Stomach (tissue), 9 donors: ENCODE data around the gene PRR12. TPM values are rescaled to one million over a fixed set of nuclear protein-coding genes. Genes with fewer than 3 reads are reported as not detected.

Experiments used
- DNase-seq, 2 donors: peaks; one replicate each; pipeline versions ENCODE4 v3.0.0 to v3.0.0-alpha.2; 2013 to 2019
- H3K27ac ChIP-seq, 5 donors: fragments of 200-600 bp in 4 of 5; sonication (generic) in 4 of 5; one replicate each; pipeline ENCODE4 v1.5.1; 2013 to 2019; ENCODE audit warnings: mild to moderate bottlenecking in 1 of 5, moderate library complexity in 1 of 5
- H3K27me3 ChIP-seq, 3 donors: fragments of 200-600 bp; sonication (generic); one replicate each; pipeline ENCODE4 v1.5.1; 2017 to 2019; ENCODE audit warnings: mixed run types in 1 of 3
- H3K36me3 ChIP-seq, 4 donors: fragments of 200-600 bp; sonication (generic); 1 replicate in 3 of 4; 2 replicates in 1 of 4; pipeline ENCODE4 v1.5.1; 2016 to 2019
- H3K4me1 ChIP-seq, 4 donors: fragments of 200-600 bp; sonication (generic); one replicate each; pipeline ENCODE4 v1.5.1; 2016 to 2019
- H3K4me3 ChIP-seq, 4 donors: fragments of 200-600 bp; sonication (generic) in 3 of 4; one replicate each; pipeline ENCODE4 v1.5.1; 2016 to 2019; ENCODE audit warnings: mild to moderate bottlenecking in 1 of 4
- H3K9me3 ChIP-seq, 4 donors: fragments of 200-600 bp; sonication (generic); one replicate each; pipeline ENCODE4 v1.5.1; 2016 to 2019
- CTCF ChIP-seq, 7 experiments: fragments of 450-650 bp in 4 of 7; fragments of 200-600 bp in 3 of 7; sonication (generic) in 3 of 7; IDR thresholded peaks; one replicate each; pipeline ENCODE4 v1.5.1; 2016 to 2019; ENCODE audit warnings: antibody characterized with exemption in 7 of 7, control low read depth in 2 of 7, mild to moderate bottlenecking in 1 of 7
- EP300 ChIP-seq: sonication (generic); formaldehyde crosslinking; IDR thresholded peaks from one replicate; pipeline ENCODE4 v1.6.1; 2017; ENCODE audit warnings: antibody characterized with exemption
- POLR2A ChIP-seq, 4 donors: fragments of 450-650 bp; IDR thresholded peaks; one replicate each; pipeline ENCODE4 v1.6.1; 2016; ENCODE audit warnings: antibody characterized with exemption in 4 of 4, control low read depth in 2 of 4, mild to moderate bottlenecking in 1 of 4, moderate library complexity in 1 of 4
- POLR2AphosphoS5 ChIP-seq, 3 donors: sonication (generic); formaldehyde crosslinking; IDR thresholded peaks; one replicate each; pipeline ENCODE4 v1.6.1; 2016; ENCODE audit warnings: antibody characterized with exemption in 3 of 3
- WGBS, 5 donors: extraction: QIAGEN DNeasy Blood & Tissue Kit in 3 of 5; methylation state at CpG; one replicate each; pipeline versions ENCODE4 v1.1.5 to v1.1.7; 2013 to 2018; 5-methylcytosine and 5-hydroxymethylcytosine counted together
- intact Hi-C: fragments of 100-400 bp; cut with DNase I; formaldehyde crosslinking; loops from one replicate; pipeline ENCODE4 v1.15.1; 2023; ENCODE audit warnings: low total_unique reads
- polyA plus RNA-seq, 3 donors: library from polyadenylated mRNA; stranded (reverse); fragments of 200-250 nt; gene quantifications; one replicate each; pipeline ENCODE4 v1.2.3, GENCODE V29; 2013
- total RNA-seq, 5 donors: library from RNA; depleted of rRNA; stranded (reverse); fragments of >200 nt; gene quantifications; one replicate each; pipeline versions ENCODE4 v1.1.0 to v1.2.3, GENCODE V29; 2014 to 2016
- donor health status: healthy with polysubstance abuse.
- donor health status: Bipolar disorder and iron deficiency.
- donor health status: healthy.

PRR12 gene
- total and polyA plus RNA-seq, 8 donors = 3.1 to 88.3 (median 11.0) TPM

- 86 to 95% (median 92%) methylated on average over 3 to 12 of the region's 12 CpGs for WGBS, 5 donors
- TF ChIP-seq POLR2A (IDR thresholded peaks at IDR 0.05) (no peak), CTCF (IDR thresholded peaks at IDR 0.05) (no peak), EP300 (no peak), POLR2AphosphoS5 (IDR thresholded peaks at IDR 0.05) (no peak)
- H3K36me3 ChIP-seq = peaks cover 89 to 97% (median 94%) of the 10 kb centered on the region in 4 donors
Observed at GRCh38 chr19:49658566-49659442, 67.8 kb downstream of the PRR12 start.

GRCh38 chr19:49660338-49660961 is 69.5 kb downstream of the PRR12 start:
- Histone ChIP-seq H3K36me3 (peaks cover 74 to 80% (median 78%) of the 10 kb centered on the region in 4 donors), H3K4me3 (no peak overlapping the region), H3K27ac (no peak overlapping the region), H3K9me3 (no peaks in the 10 kb centered on the region), H3K27me3 (no peaks in the 10 kb centered on the region), H3K4me1 (peaks cover 13 to 23% (median 17%) of the 10 kb centered on the region in 4 donors)
- intact Hi-C loops = no loop called here
- no peak for DNase-seq
- WGBS, 5 donors = 82 to 87% (median 84%) methylated on average over 15 of the region's 15 CpGs
- TF ChIP-seq POLR2AphosphoS5 (IDR thresholded peaks at IDR 0.05) = no peak
- TF ChIP-seq POLR2A (IDR thresholded peaks at IDR 0.05) = no peak

More at GRCh38 chr19:49658566-49659442, 67.8 kb downstream of the PRR12 start:
- Histone ChIP-seq H3K27me3 (no peaks in the 10 kb centered on the region), H3K9me3 (no peaks in the 10 kb centered on the region), H3K4me3 (no peak overlapping the region), H3K4me1 (peaks cover 7 to 11% (median 9%) of the 10 kb centered on the region in 4 donors), H3K27ac (no peak overlapping the region)
- DNase-seq = no peak
- intact Hi-C loops = no loop called here

- WGBS, 5 donors = 80 to 96% (median 93%) methylated on average over 2 to 16 of the region's 16 CpGs
- DNase-seq = no peak
- Histone ChIP-seq H3K4me3 (no peak overlapping the region), H3K27me3 (no peaks in the 10 kb centered on the region), H3K27ac (no peak overlapping the region), H3K36me3 (peaks cover 58 to 65% (median 62%) of the 10 kb centered on the region in 4 donors), H3K9me3 (no peaks in the 10 kb centered on the region), H3K4me1 (peaks cover 22 to 33% (median 28%) of the 10 kb centered on the region in 4 donors)
- TF ChIP-seq POLR2AphosphoS5 (IDR thresholded peaks at IDR 0.05) (no peak), POLR2A (IDR thresholded peaks at IDR 0.05) (no peak), EP300 (no peak), CTCF (IDR thresholded peaks at IDR 0.05) (no peak)
- intact Hi-C loops = no loop called here
Observed at GRCh38 chr19:49662011-49662410, 71.0 kb downstream of the PRR12 start.

GRCh38 chr19:49663224-49663623 is 72.2 kb downstream of the PRR12 start:
- peaks cover 22 to 36% (median 31%) of the 10 kb centered on the region in 4 donors for H3K4me1 ChIP-seq
- no peak for DNase-seq
- no peaks in the 10 kb centered on the region for H3K9me3 ChIP-seq
- H3K27me3 ChIP-seq = no peaks in the 10 kb centered on the region
- H3K27ac ChIP-seq = peak overlapping the region in 3 of 5 donors; percentile 92 to 96 (median 93)
- intact Hi-C loops = no loop called here
- WGBS, 5 donors = 87 to 93% (median 89%) methylated on average over 12 of the region's 12 CpGs
- peak overlapping the region in 1 of 4 donors; percentile 88 for H3K4me3 ChIP-seq
- TF ChIP-seq EP300 (no peak), POLR2AphosphoS5 (IDR thresholded peaks at IDR 0.05) (no peak), CTCF (IDR thresholded peaks at IDR 0.05) (no peak), POLR2A (IDR thresholded peaks at IDR 0.05) (no peak)
- peaks cover 46 to 57% (median 51%) of the 10 kb centered on the region in 4 donors for H3K36me3 ChIP-seq
